GM21367 (cell line): Measurements from ENCODE around the gene ZNF888.
"Not testable (repeated sequence)": the region's sequence is repeated elsewhere in the genome, so short reads cannot be mapped to it uniquely, and the experiment has no call there.

ENCODE experiments used
- ATAC-seq: cut with Tn5 transposase; IDR thresholded peaks from one replicate; pipeline ENCODE4 v1.9.1; 2021; ENCODE audit not compliant: unreplicated experiment

Gene ZNF888

GRCh38 chr19:52922841-52923777 is at the start of gene ZNF888:
ZNF888 (minus strand) TSS chr19:52923428; CDS start chr19:52917873, 5,555 bp downstream.
- ATAC-seq = peak; percentile 93

GRCh38 chr19:52967772-52968171 is 44.5 kb upstream of the ZNF888 start:
- ATAC-seq = no peak

- no peak for ATAC-seq
These were observed 40.0 kb upstream of the ZNF888 start for GRCh38 chr19:52963247-52963618.

- peak; percentile 79 for ATAC-seq
These were observed 39.4 kb upstream of the ZNF888 start, which contains the start of gene ZNF816 for GRCh38 chr19:52962394-52963246. ZNF816 (minus strand) TSS chr19:52962881; CDS start chr19:52956089, 6,792 bp downstream.

- ATAC-seq = peak; percentile 13
These were observed 38.8 kb upstream of the ZNF888 start for GRCh38 chr19:52961981-52962380.

GRCh38 chr19:52959613-52960295 is 36.5 kb upstream of the ZNF888 start:
- ATAC-seq = no peak

GRCh38 chr19:52957591-52957990 is 34.4 kb upstream of the ZNF888 start:
- no peak for ATAC-seq

GRCh38 chr19:52956917-52957316 is 33.7 kb upstream of the ZNF888 start:
- ATAC-seq = no peak

- no peak for ATAC-seq
These were observed 26.2 kb upstream of the ZNF888 start for GRCh38 chr19:52949422-52949821.

- no peak for ATAC-seq
These were observed 25.0 kb upstream of the ZNF888 start for GRCh38 chr19:52948025-52948770.

GRCh38 chr19:52946322-52947310 is 23.4 kb upstream of the ZNF888 start:
- ATAC-seq = no peak

- no peak for ATAC-seq
These were observed 22.6 kb upstream of the ZNF888 start for GRCh38 chr19:52945652-52946321.

- ATAC-seq = not testable (repeated sequence)
These were observed 21.7 kb upstream of the ZNF888 start for GRCh38 chr19:52944703-52945493.

- no peak for ATAC-seq
These were observed 20.8 kb upstream of the ZNF888 start for GRCh38 chr19:52943884-52944643.

GRCh38 chr19:52943134-52943883 is 20.1 kb upstream of the ZNF888 start:
- ATAC-seq = no peak

GRCh38 chr19:52942386-52943133 is 19.3 kb upstream of the ZNF888 start:
- ATAC-seq = peak; percentile 95
